ENCODE measurements around the gene DPRX. TPM values are rescaled to one million over a fixed set of nuclear protein-coding genes. Genes with fewer than 3 reads are reported as not detected.
"Not testable (repeated sequence)": the region's sequence is repeated elsewhere in the genome, so short reads cannot be mapped to it uniquely, and the experiment has no call there.

The DPRX gene
- polyA plus RNA-seq, 12 donors = 0.32 to 0.37 TPM; not detected in 10

DNA sequence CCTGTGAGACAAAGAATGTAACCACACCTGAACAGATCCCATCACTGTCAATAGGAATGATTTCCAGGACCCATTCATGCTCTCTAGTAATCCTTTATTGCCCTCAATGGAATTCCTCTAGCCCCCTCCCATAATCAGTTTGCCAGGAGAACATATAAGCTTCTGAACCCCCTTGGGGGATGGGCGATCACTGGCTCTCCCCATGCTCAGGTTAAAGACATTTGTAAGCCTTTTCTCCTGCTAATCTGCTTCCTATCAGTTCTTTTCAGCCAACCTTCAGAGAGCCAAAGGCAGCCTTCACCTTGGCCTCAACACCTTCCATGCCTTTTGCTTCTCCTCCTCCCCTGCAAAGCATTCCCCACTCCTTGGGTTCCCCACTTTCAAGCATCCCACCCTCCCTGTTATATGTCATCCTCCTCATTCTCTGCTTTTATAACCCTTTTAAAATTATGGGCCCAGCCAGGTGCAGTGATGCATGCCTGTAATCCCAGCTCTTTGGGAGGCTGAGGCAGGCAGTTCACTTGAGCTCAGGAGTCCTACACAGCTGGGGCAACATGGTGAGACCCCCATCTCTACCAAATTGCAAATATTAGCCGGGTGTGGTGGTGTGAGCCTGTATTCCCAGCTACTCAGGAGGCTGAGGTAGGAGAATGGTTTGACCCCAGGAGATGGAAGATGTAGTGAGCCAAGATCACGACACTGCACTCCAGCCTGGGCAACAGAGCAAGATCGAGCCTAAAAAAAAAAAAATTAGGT is 12.4 kb downstream of the DPRX start:
- no peak for DNase-seq

DNA sequence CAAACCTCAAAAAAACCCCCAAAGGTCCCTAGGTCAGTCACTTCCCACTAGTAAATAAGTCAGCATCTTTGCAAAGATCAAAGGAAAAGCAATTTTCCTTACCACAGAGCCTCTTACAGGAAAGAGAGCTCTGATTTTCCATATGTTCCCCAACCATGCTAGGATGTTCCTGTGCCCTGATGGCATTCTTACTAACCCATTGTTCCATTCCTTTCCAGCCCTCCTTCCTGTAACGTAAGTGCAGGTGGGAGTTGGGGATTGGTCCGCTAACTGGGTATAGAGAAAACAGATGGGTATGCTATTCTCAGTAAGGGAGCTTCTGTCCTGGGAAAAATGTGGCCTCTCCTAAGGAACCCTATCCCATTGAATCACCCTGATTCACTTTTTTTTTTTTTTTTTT is 14.3 kb downstream of the DPRX start:
- DNase-seq = no peak

DNA sequence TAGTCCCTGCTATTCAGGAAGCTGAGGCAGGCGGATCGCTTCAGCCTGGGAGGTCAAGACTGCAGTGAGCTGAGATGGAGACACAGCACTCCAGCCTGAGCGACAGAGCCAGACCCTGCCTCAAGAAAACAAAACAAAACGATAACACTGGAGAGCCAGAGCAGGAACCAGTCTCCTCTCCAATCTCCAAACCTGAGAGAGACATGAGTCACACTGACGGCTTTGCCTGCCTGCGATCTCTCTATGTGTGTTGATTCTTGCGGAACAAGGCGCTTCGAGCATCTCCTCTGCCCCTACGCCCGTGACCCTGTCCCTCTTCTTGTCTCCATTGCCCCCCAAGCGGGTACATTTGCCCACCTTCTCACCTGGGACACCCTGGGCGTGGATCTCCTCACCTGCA is 15.6 kb downstream of the DPRX start:
- no peak for DNase-seq

DNA sequence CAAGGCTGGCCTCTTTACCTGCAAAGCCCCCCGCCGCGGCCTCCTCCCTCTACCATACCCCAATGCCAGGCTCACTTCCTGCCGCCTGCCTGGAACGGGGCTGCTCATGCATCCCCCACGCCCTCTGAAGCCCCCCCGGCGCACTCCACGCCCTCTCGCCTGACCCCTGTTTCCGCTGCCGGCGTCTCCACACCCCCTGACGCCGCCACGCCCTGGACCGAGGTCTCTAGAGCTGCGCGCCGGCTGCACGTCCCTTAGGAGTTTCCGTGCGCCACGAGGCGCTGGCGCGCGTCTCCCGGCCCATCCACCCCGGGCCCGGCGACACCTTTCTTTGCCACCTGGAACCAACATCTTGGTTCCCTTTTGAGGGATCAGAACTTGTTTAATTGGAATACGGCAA is 16.0 kb downstream of the DPRX start:
- no peak for DNase-seq

- no peak for DNase-seq
Measured at GRCh38 chr19:53649746-53650593, 18.2 kb downstream of the DPRX start.

- no peak for DNase-seq
Measured at GRCh38 chr19:53652476-53652875, 20.7 kb downstream of the DPRX start.

DNA sequence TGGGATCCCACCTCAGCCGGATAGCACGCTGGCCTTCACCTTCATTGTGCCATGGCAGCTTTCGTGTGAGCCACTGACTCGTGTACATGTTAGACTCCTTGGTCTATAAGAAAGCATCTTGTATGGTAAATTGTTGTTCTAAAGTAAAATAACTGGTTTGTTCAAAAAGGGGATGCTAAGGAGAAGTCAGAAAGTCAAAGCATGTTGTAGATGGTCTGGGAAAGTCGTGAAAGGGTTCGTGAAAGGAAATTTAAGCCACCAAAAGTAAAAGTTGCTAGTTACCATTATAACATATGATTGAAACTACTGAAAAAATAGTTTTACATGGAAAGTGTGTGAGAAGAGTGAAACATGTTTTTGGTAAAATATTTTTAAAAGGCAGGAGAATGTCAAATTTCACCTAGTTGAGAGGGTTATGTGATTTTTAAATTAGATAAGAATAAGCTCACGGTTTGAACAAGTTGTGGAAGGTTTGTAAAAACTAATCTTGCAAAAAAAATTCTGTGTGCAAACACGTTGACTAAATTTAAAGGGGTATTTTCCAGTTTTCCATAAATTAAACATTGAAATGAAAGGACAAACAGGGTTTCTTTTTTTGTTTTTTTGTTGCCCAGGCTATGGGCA is 23.4 kb downstream of the DPRX start:
- no peak for DNase-seq

DNA sequence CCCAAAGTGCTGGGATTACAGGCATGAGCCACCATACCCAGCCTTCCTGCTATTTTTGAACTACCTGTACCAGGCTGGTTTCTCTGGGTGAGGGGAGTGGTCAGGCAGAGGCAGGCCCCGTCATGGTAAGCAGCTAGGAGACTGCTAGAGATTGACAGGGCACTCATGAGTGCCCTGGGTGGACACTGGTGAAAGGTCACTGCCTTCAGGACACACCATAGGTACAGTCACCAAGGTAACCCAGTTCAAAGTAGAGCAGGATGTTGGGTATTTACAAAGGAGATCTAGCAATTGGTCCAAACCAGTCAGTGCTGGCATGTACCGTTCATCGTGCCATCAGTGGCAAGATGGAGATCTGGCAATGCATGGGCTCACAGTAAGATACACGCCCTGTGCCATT is 25.5 kb downstream of the DPRX start:
- DNase-seq = no peak

- DNase-seq = no peak
Measured at GRCh38 chr19:53657778-53658177, 26.0 kb downstream of the DPRX start.

DNA sequence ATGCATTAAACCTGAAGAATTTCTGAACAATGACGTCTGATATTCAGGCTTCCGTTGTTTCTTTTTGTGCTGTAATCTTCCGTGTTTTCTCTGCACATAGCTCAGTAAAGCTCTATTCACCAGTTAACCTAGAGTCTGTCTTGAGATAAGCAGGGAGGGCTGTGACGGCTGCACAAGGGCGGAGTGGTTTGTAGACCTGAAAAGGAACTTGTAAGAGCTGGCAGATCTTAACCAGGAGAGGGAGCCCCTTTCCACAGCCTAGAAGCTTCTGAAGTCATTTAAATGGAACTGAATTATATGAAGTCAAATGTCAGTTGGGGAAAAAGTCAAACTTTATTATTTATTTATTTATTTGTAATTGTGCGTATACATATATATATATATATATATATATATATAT is 27.5 kb downstream of the DPRX start:
- DNase-seq = no peak

DNA sequence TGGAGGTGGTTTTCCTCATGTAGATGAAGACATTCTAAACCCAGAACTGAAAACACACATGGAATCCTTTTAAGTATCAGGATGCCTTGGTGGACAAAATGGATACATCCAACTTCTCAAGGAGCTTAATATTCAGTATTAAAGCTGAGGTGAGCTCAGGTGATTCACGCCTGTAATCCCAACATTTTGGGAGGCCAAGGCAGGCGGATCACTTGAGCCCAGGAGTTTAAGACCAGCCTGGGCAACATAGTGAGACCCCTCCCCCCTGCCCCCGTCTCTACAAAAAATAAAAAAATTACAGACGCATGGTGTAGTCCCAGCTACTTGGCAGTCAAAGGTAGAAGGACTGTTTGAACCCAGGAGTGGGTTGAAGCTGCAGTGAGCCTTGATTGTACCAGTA is 28.8 kb downstream of the DPRX start:
- no peak for DNase-seq

DNA sequence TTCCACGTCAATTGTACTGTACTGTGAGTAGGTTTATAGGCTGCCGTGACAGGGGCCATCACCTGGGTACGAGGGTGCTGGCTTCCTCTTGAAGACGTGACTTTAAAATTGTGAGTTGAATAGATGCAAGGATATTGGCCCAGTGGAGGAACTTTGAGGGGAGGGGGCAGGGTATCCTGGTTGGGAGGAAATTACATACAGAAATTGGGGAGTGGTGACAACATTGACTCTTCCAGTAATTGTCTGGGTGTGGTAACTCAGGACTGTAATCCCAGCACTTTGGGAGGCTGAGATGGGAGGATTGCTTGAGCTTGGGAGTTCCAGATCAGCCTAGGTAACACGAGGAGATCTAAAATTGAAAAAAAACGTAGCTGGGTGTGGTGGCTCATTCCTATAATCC is 30.4 kb downstream of the DPRX start:
- no peak for DNase-seq

DNA sequence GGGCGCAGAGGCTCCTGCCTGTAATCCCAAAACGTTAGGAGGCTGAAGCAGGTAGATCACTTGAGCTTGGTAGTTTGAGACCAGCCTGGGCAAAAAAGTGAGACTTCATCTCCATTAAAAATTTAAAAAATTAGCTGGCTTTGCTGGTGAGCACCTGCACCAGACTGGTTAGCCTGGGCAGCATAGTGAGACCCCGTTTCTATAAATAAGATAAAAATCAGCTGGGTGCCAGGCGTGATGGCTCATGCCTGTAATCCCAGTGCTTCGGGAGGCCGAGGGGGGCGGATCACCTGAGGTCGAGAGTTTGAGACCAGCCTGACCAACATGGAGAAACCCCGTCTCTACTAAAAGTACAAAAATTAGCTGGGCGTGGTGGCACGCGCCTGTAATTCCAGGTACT is 32.4 kb downstream of the DPRX start:
- no peak for DNase-seq

DNA sequence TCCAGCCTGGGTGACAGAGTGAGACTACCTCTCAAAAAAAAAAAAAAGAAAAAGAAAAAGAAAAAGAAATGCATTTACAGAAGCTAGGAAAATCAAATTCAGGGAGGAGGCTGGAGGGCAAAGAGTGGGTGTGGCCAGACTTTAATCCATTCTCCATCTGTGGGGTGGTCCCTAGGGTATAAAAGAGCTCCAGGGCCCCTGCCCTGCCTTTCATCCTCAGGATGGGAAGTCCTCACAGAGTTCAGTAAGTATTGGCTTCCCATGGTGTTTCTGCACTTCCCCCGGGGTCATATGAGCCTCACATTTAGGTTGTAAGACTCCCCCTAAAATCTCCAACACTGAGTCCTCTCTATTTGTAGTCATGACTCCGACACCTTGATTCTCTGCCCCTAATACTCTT is 33.0 kb downstream of the DPRX start:
- DNase-seq = no peak

DNA sequence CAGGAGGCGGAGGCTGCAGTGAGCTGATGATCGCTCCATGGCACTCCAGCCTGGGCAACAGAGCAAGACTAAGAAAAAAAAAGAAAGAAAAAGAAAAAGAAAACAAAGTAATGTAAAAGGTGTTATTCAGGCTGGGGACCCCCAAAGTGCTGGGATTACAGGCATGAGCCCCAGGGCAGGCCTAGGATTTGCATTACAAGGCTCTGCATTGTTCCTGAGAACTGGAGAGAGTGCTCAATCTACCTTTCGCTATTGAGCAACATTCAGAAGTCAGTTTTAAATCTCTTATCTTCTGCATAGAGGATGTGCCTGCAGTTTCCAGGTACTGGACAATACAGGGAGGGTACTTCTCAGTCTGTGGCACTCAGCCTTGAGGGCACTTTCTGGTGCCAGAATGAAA is 34.5 kb downstream of the DPRX start:
- not testable (repeated sequence) for DNase-seq

- not testable (repeated sequence) for DNase-seq
Measured at GRCh38 chr19:53668804-53669203, 37.0 kb downstream of the DPRX start.

DNA sequence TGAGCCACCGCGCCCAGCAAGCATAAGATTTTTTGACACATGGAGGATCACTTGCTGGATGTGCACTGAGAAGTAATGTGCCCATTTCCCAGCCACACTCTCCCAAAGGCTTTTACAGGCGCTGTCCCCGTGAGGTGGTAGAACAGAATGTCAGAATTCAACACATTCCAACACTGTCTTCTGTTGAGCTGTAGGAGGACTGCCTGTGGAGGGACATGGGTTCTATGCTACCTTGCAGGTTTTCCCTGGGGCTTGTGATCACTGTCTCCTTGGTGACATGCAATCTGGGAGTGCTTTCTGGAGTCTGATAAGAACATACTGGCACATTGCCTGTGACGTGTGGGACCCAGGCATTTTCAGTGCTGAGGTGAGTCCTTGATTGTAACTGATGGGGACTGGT is 38.5 kb downstream of the DPRX start:
- DNase-seq = no peak

GRCh38 chr19:53671663-53672062 is 39.9 kb downstream of the DPRX start:
- no peak for DNase-seq
